Ishikawa (cell line): ENCODE measurements around the gene EAF1.

Source experiments
- CEBPB ChIP-seq: IDR thresholded peaks from 2 replicates; pipeline ENCODE4 v1.6.1; 2012
- CREB1 ChIP-seq: IDR thresholded peaks from 2 replicates; pipeline ENCODE4 v1.6.1; 2012; ENCODE audit warnings: low read depth
- EGR1 ChIP-seq: IDR thresholded peaks from 2 replicates; pipeline ENCODE4 v1.6.1; 2012
- EP300 ChIP-seq: IDR thresholded peaks from 2 replicates; pipeline ENCODE4 v1.6.1; 2012; ENCODE audit warnings: borderline replicate concordance
- FOXM1 ChIP-seq: IDR thresholded peaks from 2 replicates; pipeline ENCODE4 v1.6.1; 2012; ENCODE audit warnings: low read depth, borderline replicate concordance
- MAX ChIP-seq: IDR thresholded peaks from 2 replicates; pipeline ENCODE4 v1.6.1; 2012
- NFIC ChIP-seq: IDR thresholded peaks from 2 replicates; pipeline ENCODE4 v1.6.1; 2012
- RAD21 ChIP-seq: IDR thresholded peaks from 2 replicates; pipeline ENCODE4 v1.6.1; 2012; ENCODE audit warnings: low read depth
- REST ChIP-seq: IDR thresholded peaks from 2 replicates; pipeline ENCODE4 v1.6.1; 2012; ENCODE audit warnings: low read depth, mild to moderate bottlenecking
- TAF1 ChIP-seq: IDR thresholded peaks from 2 replicates; pipeline ENCODE4 v1.6.1; 2012; ENCODE audit warnings: low read depth, mild to moderate bottlenecking
- TCF12 ChIP-seq: IDR thresholded peaks from 2 replicates; pipeline ENCODE4 v1.6.1; 2012; ENCODE audit warnings: low read depth
- TEAD4 ChIP-seq: IDR thresholded peaks from 2 replicates; pipeline ENCODE4 v1.6.1; 2012
- USF1 ChIP-seq: IDR thresholded peaks from 2 replicates; pipeline ENCODE4 v1.6.1; 2012
- YY1 ChIP-seq: IDR thresholded peaks from 2 replicates; pipeline ENCODE4 v1.6.1; 2012; ENCODE audit warnings: low read depth
- ZBTB7A ChIP-seq: IDR thresholded peaks from 2 replicates; pipeline ENCODE4 v1.6.1; 2012; ENCODE audit warnings: low read depth

Gene EAF1

GRCh38 chr3:15401936-15402335 is 25.5 kb upstream of the EAF1 start:
- no peak for TF ChIP-seq TAF1
- no peak for TF ChIP-seq CEBPB
- no peak for TF ChIP-seq TEAD4
- TF ChIP-seq YY1: no peak
- no peak for TF ChIP-seq NFIC

- TF ChIP-seq CREB1: no peak
- no peak for TF ChIP-seq CEBPB
- TF ChIP-seq EP300: no peak
- no peak for TF ChIP-seq RAD21
- TF ChIP-seq MAX: no peak
- no peak for TF ChIP-seq TEAD4
- TF ChIP-seq TCF12: no peak
- no peak for TF ChIP-seq EGR1
- TF ChIP-seq USF1: no peak
- TF ChIP-seq TAF1: no peak
Measured at GRCh38 chr3:15403495-15403894, 23.9 kb upstream of the EAF1 start.

- TF ChIP-seq NFIC: no peak
- TF ChIP-seq FOXM1: no peak
- TF ChIP-seq USF1: no peak
- no peak for TF ChIP-seq ZBTB7A
- TF ChIP-seq EGR1: no peak
- TF ChIP-seq EP300: no peak
- no peak for TF ChIP-seq YY1
- no peak for TF ChIP-seq REST
- TF ChIP-seq CREB1: no peak
- TF ChIP-seq CEBPB: no peak
- TF ChIP-seq MAX: no peak
- TF ChIP-seq TEAD4: no peak
- no peak for TF ChIP-seq RAD21
Measured at GRCh38 chr3:15403965-15404364, 23.4 kb upstream of the EAF1 start.

- TF ChIP-seq USF1: no peak
Measured at GRCh38 chr3:15404767-15405166, 22.6 kb upstream of the EAF1 start.

GRCh38 chr3:15405448-15406050 is 21.8 kb upstream of the EAF1 start:
- TF ChIP-seq TEAD4 (no peak), RAD21 (peak; percentile 58)

- TF ChIP-seq CEBPB (no peak), USF1 (no peak), EGR1 (no peak), EP300 (no peak), FOXM1 (no peak), TCF12 (no peak), REST (no peak), TAF1 (no peak), MAX (no peak), ZBTB7A (no peak), CREB1 (no peak), TEAD4 (no peak), NFIC (no peak), RAD21 (no peak)
Measured at GRCh38 chr3:15409239-15409638, 18.2 kb upstream of the EAF1 start.
